Effector CD8-positive, alpha-beta T cell (primary cell): ENCODE data around the gene ARHGAP26.
"Not testable (repeated sequence)": the region's sequence is repeated elsewhere in the genome, so short reads cannot be mapped to it uniquely, and the experiment has no call there.

ENCODE experiments used
- DNase-seq: peaks from one replicate; lab custom pipeline; 2025; lab: John Stamatoyannopoulos, UW

ARHGAP26 gene

DNA sequence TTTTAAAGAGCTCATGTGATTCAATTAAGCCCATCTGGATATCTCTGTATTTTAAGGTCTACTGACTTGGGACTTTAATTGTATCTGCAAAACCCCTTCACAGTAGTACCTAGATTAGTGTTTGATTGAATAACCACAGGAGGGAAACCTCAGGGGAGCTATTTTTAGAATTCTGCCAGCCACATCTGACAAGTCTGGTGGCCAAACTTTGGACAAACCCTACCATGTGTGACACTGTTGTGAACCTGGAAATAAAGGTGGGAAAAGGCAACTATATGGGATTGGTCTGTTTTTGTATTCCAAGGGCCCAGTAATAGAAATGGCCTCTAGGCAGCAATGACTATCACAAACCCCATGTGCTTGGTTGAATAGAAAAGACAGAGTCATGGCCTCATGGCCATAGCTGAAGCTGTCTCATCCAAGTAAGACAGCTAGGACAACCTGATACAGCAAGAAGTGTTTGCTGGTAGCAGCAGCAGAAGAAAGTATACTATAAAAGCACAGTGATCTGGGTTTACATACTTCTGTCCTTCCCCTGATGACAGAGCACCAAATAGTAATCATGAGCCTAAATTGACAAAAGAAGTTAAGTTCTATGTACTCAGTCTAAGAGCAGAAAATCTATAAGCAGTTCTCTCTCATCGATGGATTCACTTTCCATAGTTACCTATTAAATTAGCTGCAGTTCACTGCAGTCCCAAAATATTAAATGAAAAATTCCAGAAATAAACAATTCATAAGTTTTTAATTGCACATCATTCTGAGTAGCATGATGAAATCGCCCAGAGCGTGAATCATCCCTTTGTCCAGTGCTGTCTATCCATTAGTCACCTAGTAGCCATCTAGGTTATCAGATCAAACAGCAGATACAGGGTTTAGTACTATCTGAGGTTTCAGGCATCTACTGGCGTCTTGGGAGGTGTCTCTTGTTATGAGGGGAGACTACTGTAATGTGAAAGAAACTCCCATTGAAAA lies 189.8 kb downstream of the ARHGAP26 start:
- no peak for DNase-seq

DNA sequence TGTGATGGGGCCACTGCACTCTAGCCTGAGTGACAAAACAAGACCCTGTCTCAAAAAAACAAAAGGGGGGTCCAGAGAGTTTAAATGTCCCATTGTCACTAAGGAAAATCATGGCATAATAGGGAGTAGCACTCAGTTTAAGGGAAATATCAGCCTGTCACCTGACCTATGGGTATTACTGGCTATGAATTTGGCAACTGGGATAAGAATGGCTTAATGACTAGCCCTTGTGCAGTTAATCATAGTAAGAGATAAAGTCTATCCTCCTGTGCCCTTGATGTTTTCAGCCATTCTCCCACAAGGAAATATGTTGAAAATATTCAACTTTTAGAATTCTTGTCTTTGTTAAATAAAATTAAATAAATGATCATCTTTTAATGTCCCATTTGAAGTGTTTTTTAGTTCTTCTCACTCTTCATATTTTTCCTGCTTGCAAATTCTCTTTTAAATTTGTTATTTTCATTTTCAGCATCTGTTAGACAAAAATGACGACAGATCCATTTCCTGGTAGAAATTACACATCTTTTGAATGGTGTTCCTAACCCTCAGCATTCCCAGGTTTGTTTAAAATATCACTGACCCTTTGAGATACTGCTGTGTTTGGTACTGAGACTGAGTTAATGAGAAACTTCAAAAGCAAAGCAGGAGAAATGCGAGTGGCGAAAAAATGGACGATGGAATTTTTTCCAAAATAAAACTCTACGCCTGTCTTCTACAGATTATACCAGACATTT lies 191.4 kb downstream of the ARHGAP26 start:
- no peak for DNase-seq

DNA sequence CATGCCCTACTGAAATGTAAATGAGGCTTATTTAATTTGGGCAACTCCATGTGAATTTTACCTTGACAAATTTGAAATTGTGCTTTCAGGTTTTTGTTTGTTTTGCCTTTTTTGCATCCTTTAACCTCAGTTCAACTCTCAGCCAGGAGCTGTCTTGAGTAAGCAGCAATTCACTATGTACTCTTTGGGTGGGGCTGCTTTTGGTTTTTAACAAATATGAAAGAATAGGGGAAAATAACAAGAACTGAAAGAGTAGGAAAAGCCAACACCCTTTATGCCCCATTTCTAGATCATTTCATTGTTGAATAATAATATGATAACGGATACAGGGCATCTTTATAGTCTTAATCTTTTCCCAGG lies 192.0 kb downstream of the ARHGAP26 start:
- no peak for DNase-seq

DNA sequence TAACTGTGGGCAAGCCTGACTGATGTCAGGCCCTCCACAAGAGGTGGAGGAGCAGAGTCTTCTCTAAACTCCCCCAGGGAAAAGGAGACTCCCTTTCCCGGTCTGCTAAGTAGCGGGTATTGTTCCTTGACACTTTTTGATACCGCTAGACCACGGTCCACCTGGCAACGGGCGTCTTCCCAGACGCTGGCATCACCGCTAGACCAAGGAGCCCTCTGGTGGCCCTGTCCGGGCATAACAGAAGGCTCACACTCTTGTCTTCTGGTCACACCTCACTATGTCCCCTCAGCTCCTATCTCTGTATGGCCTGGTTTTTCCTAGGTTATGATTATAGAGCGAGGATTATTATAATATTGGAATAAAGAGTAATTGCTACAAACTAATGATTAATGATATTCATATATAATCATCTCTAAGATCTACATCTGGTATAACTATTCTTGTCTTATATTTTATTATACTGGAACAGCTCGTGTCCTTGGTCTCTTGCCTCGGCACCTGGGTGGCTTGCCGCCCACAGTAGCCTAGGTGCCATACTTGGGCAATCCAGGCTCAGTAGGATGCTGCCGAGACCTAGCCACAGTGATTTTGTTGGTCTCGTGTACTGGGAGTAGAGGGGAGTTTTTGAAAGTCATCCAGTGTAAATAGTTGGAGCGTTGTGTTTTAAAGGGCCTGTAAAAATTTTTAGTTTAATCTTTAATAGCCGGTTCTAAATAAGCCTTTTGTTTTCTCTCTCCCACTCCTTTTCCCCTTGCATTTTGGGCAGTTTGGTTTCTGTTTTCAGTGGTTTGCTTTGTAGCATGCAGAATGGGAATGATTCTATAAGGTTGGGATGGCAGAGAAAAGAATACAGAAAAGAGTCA lies 195.3 kb downstream of the ARHGAP26 start:
- DNase-seq = not testable (repeated sequence)

DNA sequence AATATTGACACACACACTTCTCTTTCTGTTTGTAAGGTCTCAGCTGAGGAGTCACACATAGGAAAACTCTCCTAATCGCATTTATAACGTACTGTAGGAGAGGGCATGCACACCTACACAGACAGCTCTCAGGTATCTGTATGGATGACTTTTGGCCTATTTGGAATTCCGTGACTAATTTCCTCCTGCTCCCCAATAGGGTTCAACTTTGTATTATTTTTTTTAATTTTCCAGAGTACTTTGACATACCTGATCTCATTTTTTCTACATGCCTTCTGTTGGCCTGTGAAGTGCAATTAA lies 195.9 kb downstream of the ARHGAP26 start:
- no peak for DNase-seq

DNA sequence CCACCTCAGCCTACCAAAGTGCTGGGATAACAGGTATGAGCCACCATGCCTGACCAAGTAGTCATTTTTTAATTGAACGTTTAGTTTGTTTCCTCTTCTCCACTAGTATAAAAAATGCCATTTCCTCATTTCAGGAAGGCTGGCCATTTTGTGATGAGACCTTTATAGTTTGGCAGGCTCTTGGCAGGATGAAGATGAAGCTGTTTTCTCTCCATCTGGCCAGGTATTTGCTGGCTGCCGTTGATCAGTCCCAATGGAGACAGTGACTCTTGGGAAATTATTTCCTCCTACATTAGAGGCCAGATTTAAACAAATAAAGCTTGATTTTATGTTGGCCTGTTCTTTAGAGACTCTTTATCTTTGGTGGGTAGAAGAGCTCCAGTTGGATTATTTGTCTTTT lies 199.0 kb downstream of the ARHGAP26 start:
- no peak for DNase-seq

DNA sequence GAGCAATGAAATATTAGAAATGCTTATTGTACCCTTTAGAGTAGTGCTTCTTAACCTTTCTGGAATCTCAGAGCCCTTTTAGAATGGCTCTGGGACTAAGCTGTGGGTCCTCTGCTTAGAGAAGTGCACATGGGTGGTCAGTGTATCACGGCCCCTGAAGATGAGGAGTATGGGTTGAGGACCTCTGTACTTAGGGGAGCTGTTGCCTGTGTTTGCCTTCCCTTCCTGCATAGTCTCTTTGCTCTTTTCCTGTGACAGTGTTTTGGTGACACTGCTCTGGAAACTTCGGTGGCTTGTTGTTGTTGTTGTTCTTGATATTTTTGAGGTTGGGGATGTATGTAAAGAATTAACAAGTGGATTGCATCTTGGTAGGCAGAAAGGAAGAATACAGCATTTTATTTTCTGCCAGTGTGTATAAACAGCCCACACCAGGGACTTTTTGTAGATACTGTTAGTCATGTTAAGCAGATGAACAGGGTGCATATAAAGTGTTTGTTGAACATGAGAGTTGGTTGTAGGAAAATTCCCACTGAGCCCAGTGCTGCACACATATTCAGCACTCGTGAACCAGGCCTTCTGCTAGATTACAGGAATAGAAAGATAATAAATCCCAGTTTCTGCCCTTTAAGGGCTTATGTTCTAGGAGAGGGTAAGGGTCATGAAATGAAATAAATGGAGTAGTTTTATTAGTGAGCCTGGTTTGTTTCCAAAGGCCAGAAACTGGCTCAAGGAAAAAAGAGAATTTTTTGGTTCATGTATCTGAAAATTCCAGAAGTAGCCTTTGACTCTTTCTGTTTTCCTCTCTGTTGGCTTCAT lies 199.7 kb downstream of the ARHGAP26 start:
- no peak for DNase-seq

DNA sequence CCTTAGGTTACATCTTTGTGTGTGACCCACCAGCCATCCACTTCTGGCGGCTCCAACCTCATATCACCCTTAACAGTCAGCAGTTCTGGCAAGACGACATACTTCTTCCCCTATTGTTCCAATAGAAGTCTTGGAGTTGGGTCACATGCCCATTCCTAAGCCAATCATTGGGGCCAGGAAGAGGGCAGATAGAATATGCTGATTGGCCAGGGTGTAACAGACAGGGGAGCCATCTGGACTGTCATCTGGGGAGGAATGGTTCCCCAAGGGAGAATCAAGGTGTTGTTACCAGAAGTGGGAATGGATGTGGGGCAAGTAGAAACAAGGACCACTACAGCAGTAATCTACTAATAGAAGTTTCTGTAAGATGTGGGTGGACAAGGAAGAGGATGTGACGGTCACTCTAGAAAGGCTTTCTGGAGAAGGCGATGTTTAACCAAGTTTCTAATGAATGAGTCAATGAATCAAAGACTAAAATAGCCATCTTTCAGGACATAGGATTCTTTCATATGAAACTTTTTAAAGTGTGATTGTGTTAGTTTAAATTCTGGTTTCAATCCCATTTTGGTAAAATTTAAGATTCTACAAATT lies 200.4 kb downstream of the ARHGAP26 start:
- no peak for DNase-seq

DNA sequence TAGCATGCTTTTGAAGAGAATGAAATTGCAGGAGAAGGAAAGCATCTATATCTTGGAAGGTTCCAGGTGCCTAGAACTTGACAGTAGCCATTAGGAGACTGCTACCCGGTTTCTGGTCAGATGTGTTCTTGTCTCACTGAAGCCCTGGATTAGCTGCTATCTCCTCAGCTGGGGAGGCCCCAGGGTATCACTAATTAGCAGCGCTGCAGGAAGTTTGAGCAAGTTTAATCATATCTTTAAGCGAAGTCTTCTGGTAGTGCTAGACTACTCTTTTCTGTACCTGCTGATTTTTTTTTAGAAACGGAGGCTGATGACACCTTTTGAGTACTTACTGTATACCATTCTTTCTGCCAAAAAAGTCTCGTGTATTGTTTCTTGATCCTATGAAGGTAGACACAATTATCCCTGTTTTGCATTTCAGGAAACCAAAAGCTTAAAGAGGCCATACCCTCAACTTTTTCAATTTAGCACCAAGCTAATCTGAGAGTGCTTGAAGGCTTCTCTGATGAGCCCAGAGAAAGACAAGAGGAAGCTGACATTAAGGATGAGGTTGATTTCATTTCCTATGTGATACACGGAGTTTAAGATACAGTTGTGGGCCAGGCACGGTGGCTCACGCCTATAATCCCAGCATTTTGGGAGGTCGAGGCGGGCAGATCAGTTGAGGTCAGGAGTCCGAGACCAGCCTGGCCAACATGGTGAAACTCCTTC lies 201.3 kb downstream of the ARHGAP26 start:
- DNase-seq = no peak

DNA sequence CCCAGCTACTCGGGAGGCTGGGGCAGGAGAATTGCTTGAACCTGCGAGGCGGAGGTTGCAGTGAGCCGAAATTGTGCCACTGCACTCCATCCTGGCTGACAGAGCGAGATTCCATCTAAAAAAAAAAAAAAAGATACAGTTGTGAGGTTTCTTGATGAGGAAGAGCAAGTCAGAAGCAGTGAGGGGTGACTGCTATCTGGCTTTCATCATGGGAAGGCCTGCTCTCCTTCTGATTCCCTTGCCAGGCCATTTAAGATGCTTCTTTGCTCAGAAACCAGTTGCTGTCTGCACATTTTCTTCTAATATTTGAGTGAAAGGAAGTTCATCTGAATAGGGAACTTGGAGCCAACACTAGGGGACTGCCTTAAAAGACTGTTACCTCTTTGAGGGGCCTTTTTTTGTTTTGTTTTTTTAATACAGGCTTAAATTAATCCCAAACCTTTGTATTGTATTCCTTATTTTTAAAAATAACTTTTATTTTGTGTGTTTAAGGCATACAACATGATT lies 201.9 kb downstream of the ARHGAP26 start:
- DNase-seq = no peak

DNA sequence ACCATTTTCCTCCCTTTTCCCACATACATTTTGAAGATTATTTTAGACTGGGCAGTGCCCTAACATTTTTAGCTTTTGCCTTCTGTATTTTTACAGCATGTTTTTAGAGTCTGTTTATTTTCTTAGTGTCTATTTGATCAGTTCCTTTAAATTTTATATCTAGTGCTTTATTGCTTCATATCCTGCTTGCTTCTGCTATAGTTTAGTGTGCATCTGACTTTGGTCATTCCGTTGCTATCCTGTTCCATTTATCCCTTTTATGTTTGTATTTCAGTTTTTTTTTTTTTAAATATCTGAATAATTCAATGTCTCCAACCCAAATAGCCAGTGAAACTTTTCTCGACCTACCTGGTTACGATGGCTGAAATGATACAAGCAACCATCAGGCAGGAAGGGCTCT lies 203.8 kb downstream of the ARHGAP26 start:
- DNase-seq = no peak

DNA sequence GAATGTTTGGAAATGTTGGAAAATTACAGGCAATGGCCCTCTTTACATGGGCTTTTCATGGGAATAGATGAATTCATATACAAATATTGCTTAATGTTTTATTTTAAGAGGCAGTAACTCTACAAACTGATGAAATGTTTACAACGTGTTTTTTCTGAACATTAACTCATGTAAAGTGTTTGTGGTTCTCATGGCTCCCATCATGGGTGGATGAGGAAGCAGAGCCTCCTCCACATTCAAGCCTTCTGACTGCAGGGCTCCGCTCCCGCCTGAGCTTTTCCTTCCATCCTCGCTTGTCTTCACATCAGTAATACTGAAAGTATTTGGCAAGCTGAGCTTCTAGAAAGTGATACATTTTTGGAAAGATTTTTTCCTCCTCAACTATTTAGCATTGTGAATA lies 204.2 kb downstream of the ARHGAP26 start:
- DNase-seq = no peak

DNA sequence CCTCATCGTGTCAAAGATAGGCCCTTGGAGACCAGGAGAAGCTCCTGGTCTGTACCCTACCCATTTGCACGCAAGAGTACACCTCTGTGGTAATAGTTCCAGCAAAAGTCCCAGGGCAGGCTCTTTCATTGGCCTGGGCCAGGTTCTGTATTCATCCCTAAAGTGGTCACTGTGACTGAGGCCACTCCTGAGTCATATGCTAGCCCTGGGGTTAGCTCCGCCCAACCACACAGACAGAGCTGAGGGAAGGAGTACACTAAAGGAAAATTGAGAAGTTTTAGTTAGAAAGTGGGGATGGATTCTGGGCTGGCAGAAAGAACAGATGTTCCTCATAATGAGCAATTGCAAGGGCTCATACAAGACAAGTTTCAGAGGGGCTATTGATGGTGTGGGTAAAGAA lies 206.7 kb downstream of the ARHGAP26 start:
- DNase-seq = no peak

DNA sequence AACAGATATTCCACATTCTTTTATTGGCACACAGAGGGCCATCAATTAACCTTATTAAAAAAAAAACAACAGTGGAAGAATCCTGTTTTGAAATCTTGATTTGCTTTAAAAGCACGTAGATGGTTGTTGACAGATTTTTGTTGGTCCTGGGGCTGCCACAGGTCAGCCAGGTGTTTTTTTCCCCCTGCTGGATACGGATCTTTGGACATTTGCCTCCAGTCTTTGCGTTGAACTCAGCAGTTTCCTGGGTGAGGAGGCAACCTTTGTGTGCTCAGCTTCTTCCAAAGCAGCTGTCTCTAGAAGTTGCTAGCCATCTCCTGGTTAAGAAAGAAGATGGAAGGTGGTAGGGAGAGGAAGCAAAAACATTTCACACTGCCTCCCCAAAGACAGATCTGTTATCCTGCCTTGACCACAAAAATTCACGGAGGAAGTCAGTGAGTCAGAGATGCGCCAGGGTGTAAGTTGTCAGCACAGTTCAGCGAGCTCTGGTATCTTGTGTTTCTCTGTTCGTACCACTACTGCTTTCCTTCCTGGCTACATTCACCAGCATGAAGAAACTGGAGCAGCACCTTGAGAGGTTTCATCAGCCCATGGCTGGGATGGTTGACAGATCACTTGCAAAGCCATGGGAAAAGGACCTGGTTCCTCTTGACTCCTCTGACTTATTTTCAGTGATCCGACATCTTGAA lies 207.3 kb downstream of the ARHGAP26 start:
- DNase-seq = no peak

DNA sequence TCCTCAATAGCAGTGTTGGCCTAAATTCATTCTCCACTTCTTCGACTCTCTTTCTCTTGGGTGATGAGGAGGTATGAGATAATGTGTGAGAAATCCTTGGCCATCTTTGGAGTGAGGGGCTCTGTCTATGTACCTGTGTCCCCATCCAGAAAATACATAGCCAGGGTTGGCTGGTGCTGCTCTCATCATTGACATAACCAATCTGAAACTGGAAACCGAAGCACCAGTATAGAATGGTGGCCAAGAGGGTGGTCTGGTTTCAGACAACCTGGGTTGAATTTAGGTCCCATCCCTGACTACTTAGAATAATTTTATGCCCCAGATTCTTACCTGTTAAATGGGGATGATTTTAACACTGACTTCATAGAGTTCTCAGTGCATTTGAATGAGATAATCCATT lies 208.1 kb downstream of the ARHGAP26 start:
- no peak for DNase-seq

DNA sequence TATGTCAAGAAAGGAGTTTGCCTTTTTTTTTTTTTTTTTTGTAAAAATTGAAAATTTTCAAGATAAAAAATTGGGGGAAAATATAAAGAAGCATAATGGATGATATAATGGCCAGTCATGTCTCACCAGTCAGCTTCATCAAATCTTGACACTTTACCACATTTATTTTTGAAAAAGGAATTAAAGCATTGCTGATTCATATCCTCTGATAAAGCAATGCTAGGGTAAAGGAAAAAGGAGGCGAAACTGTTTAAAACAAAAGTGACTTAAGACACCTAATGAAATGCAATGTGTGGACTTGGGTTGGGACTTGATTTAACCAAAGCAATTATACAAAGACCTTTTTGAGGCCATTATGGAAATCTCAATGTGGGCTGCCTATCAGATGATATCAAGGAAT lies 208.5 kb downstream of the ARHGAP26 start:
- DNase-seq = no peak

DNA sequence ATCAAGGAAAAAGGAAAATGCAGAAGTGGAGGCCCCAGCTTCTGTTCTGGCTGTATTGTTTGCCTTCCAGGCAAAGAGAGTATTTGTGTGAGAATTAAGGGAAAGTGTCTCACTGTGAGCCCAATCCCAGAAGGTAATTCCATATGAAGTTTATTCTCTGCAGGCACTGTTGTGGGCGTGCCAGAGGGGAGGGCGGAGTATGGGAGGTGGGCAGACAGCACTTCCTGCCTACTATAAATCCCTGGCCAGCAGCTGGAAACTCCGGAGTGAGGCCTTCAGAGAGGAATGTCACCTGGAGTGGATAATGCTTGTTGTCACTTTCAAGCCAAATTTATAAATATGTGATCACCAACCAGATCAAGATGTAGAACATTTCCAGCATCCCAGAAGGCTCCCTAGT lies 209.5 kb downstream of the ARHGAP26 start:
- no peak for DNase-seq

DNA sequence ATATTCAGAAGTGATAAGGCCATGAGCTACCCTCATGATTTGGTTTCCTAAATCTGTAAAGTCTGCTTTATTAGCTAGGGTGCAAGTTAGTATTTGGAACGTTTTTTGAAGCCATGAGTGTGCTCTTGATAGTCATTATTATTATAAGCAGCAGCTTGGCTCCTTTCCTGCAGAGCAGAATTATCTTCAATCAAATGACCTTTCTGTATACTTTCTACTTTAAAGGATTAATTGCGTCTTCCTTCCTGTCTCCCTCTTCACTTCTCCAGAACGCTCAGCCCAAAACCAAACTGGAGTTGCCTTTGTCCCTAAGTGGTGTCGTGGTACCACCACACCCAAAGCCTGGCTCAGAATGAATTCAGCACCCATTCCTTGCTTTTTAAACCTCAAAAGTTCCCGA lies 211.3 kb downstream of the ARHGAP26 start:
- no peak for DNase-seq

DNA sequence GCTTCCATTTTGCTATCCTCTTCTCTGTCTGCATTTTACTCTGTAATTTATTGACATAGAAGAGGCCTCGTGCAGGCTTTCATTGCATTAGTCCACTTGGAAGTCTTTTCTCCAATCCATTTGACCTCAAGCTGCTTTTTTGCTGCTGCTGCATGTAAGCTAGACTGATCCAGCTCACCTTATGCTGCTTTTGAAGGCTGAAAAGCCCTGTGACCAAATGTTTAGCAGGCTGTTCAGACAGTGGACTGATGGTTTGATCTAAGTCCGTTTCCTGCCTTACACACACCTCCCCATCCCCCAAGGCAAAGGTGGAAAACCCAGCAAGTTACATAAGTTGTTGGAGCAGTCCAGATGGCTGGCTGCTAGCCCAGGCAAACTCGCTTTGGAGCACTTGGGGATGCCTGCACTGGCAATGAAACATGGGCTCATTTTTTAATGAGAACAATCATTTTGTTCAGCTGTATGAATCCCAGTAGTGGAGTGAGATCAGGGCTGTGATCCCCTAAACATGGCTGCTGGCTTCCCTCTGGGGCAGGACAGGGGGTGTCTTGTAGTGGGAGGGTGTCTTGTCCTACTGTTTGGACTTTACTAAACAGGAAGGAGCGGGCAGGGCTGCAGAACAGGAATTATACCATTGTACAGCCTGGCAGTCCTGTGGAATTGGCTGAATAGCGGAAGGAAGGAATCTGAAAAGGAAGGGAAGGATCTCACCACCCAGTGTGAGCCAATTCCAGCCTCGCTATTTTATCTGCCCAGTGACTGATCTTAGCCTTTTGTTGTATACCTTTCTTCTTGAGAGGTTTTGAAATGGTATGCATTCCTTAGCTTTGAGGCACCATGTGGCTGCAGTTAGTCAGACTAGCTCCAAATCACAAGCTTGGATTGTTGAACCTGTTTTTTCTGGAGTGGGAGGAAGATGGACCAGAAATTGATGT lies 212.0 kb downstream of the ARHGAP26 start:
- no peak for DNase-seq
